Stimulated activated CD4-positive, alpha-beta T cell treated with anti-CD3 and anti-CD28 coated beads, Interleukin-4, amount 100 ng/mL, for 48 hours (primary cell): ENCODE data around the gene ERBB3.
A peak's percentile ranks its signal among the peaks of the same experiment; 100 is the strongest.

Experiments used
- DNase-seq, 2 donors: peaks; one replicate each; pipeline ENCODE4 v3.0.0-alpha.2; 2020; ENCODE audit warnings: low read depth in 2 of 2

Gene ERBB3

GRCh38 chr12:56078931-56079722 is 838 bp upstream of the ERBB3 start:
- peak; percentile 45 to 49 for DNase-seq

- DNase-seq = no peak
These were observed 682 bp downstream of the ERBB3 start for GRCh38 chr12:56080556-56081138.

GRCh38 chr12:56081393-56082347 is 1.7 kb downstream of the ERBB3 start:
- DNase-seq = no peak

- DNase-seq = no peak
These were observed 2.4 kb downstream of the ERBB3 start for GRCh38 chr12:56082382-56082781.

- DNase-seq = no peak
These were observed 3.0 kb downstream of the ERBB3 start for GRCh38 chr12:56082967-56083366.

- peak in 1 of 2 donors; percentile 25 for DNase-seq
These were observed 5.1 kb downstream of the ERBB3 start for GRCh38 chr12:56084958-56085543.

GRCh38 chr12:56086096-56086495 is 6.1 kb downstream of the ERBB3 start:
- DNase-seq = no peak

GRCh38 chr12:56086608-56087007 is 6.6 kb downstream of the ERBB3 start:
- no peak for DNase-seq

GRCh38 chr12:56087220-56087619 is 7.3 kb downstream of the ERBB3 start:
- no peak for DNase-seq

- DNase-seq = no peak
These were observed 17.8 kb downstream of the ERBB3 start for GRCh38 chr12:56097738-56098137.

GRCh38 chr12:56098592-56098991 is 18.6 kb downstream of the ERBB3 start:
- no peak for DNase-seq

GRCh38 chr12:56099787-56100186 is 19.8 kb downstream of the ERBB3 start:
- no peak for DNase-seq

GRCh38 chr12:56101045-56101444 is 21.1 kb downstream of the ERBB3 start:
- no peak for DNase-seq

- no peak for DNase-seq
These were observed 22.7 kb downstream of the ERBB3 start for GRCh38 chr12:56102683-56103065.

- DNase-seq = no peak
These were observed 23.2 kb downstream of the ERBB3 start for GRCh38 chr12:56103066-56103711.

GRCh38 chr12:56103823-56104108 is 23.8 kb downstream of the ERBB3 start:
- no peak for DNase-seq

- peak; percentile 95 to 98 for DNase-seq
These were observed 24.3 kb downstream of the ERBB3 start, which contains the start of gene PA2G4 for GRCh38 chr12:56104109-56104814. Gene PA2G4 (plus strand): TSS chr12:56104559. CDS start chr12:56104738, 179 bp downstream.

- DNase-seq = peak in 1 of 2 donors; percentile 32
These were observed 25.0 kb downstream of the ERBB3 start for GRCh38 chr12:56104815-56105608.

GRCh38 chr12:56105609-56105902 is 25.6 kb downstream of the ERBB3 start:
- DNase-seq = no peak

- DNase-seq = no peak
These were observed 27.3 kb downstream of the ERBB3 start for GRCh38 chr12:56107242-56107641.
